Skeletal muscle satellite cell (primary cell): ENCODE data around the gene SLC6A17.

Experiments
- H3K27me3 ChIP-seq: 2 replicates; pipeline ENCODE4 v1.7.0; 2013; ENCODE audit warnings: low read length; ENCODE audit not compliant: control insufficient read depth, insufficient read depth
- H3K36me3 ChIP-seq: 2 replicates; pipeline ENCODE4 v1.7.0; 2013; ENCODE audit warnings: mild to moderate bottlenecking, control low read depth, low read length; ENCODE audit not compliant: insufficient read depth
- H3K4me1 ChIP-seq: 2 replicates; pipeline ENCODE4 v1.7.0; 2013; ENCODE audit warnings: low read length; ENCODE audit not compliant: control insufficient read depth, insufficient read depth
- H3K4me2 ChIP-seq: 2 replicates; pipeline ENCODE4 v1.7.0; 2013; ENCODE audit warnings: mild to moderate bottlenecking, low read length
- H3K4me3 ChIP-seq: 2 replicates; pipeline ENCODE4 v1.7.0; 2013; ENCODE audit warnings: low read length
- H3K9ac ChIP-seq: 2 replicates; pipeline ENCODE4 v1.7.0; 2013; ENCODE audit warnings: mild to moderate bottlenecking, low read depth, low read length, moderate library complexity
- H3K9me3 ChIP-seq: replicated peaks from 2 replicates; pipeline ENCODE4 v1.7.0; 2013; ENCODE audit warnings: mild to moderate bottlenecking, control low read depth, low read length

The SLC6A17 gene

DNA sequence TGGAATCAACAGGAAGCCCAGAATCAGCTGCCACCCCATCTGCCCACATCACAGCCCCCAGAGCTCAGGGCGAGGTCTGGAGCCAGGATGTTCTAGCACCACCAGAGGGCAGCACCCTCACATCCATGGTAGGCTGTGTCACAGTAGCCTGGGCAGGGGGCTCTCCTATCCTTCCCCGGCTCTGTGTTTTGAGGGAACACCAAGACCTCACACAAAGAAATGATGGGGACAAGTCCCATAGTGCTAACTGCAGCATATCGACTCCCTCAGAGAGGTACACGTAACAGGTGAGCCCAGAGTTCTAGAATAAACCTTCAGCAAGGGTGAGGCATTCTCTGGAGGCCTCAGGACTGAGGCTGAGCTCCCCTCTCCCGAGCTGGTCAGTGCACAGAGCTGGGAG lies 57.5 kb downstream of the SLC6A17 start:
- peaks cover 19% of the 10 kb centered on the region for H3K4me1 ChIP-seq
- H3K36me3 ChIP-seq = no peaks in the 10 kb centered on the region
- H3K4me2 ChIP-seq = no peak overlapping the region
- no peaks in the 10 kb centered on the region for H3K9me3 ChIP-seq
- H3K27me3 ChIP-seq = peaks cover 12% of the 10 kb centered on the region
- no peak overlapping the region for H3K9ac ChIP-seq
- H3K4me3 ChIP-seq = no peak overlapping the region

DNA sequence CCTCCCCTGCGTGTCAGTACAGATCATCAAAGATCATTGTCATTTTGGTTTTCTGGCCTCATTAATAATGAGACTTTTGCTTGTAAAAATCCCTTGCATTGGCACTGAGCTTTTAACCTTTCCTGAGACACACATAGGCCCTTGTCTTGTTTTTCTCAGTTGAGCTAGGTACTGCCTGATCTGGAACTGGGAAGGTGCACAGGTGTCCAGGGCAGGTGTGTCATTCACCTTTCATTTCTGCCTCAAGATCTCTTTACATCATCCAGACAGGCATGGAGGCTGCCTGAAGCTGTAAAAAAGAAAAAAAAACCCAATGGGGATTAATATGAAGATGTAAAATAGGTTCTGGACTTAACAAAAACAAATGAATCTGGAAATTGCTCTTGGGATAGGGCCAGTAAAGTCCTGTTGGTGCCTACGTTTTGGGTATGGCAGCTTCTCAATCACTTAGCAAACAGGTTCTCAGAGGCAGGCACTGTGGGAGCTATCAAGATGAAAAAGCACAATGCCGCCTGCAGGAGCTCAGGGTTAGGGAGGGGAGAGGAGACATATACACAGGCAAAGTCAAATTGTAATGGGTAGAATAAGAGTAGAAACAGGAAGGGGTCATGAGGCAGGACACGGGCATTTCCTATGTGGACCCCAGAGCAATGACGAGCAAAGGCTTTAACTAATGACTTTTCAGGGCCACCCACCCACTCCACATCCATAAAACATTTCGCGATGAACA lies 58.8 kb downstream of the SLC6A17 start:
- Histone ChIP-seq H3K4me2 (peak overlapping the region; percentile 87), H3K4me3 (peak overlapping the region; percentile 73), H3K4me1 (peaks cover 8% of the 10 kb centered on the region), H3K9ac (no peak overlapping the region), H3K9me3 (no peaks in the 10 kb centered on the region), H3K36me3 (no peaks in the 10 kb centered on the region), H3K27me3 (peaks cover 18% of the 10 kb centered on the region)

DNA sequence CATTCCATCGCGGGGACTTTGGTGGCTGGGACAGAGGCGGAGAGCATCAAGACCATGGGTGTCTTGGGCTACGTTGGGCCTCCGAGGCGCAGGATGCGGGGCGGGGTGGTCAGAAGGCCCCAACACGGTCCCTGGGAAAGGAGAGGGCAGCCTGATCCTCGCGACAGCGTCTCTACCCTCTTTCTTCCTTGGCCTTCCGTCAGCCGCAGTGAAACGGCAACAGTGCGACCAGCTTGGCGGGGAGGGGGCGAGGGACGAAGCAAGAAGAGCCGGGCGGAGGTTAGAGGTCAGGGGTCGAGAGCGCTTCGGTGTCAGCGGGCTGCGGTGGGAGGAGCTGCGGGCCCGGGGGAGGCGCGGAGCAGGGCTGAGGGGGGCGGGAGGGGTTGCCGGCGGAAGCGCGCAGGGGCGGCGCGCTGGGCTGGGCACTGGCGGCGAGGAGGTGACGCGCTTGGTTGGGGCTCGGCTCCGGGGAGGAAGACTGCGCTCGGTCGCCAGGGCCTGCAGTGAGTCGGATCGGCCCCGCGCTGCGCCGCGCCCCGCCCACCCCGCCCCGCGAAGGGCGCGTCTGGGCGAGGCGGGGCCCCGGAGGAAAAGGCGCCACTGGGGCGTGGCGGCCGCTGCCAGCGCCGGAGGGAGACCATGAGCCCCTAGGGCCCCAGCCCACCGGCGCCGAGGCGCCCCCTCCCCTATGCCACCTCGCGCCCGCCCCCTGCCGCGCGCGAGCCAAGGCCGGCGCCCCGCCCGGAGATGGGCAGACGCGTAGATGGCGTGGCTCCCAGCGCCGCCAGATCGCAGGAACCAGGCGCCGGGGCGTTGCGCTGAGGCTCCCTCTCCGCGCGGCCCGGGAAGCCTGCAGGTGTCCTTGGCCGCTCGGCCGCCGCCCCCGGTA lies 59.7 kb downstream of the SLC6A17 start, which contains the start of gene KCNC4:
Gene KCNC4, plus strand, starts transcription at position 600 of the 889 bp plus-strand sequence. CDS start 1,186 bp downstream, outside the sequence.
- H3K27me3 ChIP-seq = peaks cover 18% of the 10 kb centered on the region

DNA sequence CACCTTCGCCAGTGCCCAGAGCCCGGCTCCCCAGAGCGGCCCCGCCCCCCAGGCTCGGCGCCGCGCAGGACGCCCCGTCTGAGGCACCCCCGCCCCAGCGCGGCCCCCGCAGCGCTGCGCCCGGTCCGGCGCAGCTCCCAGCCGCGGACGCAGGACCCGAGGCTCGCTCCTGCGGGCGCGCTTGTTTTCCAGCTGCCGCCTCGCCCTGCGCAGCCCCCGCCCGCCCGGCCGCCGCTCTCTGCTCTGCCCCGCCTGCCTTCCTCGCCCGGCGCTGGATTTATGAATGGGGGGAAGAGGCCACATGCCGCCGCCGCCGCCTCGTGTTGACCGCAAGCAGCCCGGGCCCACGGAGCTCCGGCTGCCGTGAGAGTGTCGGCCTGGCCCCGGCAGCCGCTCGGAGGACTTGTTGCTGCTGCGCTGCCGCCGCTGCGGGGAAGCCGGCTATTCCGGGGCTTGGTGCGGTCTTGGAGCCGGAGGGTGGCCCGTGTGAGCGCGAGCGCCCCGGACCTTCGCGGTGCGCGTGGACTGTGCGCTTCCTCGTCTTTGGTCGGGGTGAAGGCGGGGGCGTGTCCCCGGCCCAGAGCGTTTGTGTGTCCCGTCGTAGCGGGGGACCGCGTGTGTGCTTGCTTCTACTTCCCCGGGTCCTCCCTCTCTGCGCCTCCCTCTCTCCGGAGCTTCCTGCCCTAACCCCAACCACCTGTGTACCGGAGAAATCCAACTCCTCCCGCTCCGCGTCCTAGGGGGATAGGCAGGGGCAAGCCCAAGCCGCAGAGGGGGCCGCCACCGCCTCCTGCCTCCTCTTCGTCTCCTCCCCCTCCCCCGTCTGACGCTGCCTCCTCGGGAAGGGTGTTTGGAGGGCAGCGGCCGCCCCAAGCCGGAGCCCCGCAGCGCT lies 60.6 kb downstream of the SLC6A17 start:
- H3K4me3 ChIP-seq = peak overlapping the region; percentile 73
- H3K4me2 ChIP-seq = peak overlapping the region; percentile 87
- H3K36me3 ChIP-seq = no peaks in the 10 kb centered on the region
- H3K27me3 ChIP-seq = peaks cover 18% of the 10 kb centered on the region
- no peaks in the 10 kb centered on the region for H3K9me3 ChIP-seq
- H3K4me1 ChIP-seq = peaks cover 7% of the 10 kb centered on the region
- H3K9ac ChIP-seq = peak overlapping the region; percentile 31

More for the DNA sequence above, 59.7 kb downstream of the SLC6A17 start, which contains the start of gene KCNC4:
- H3K9me3 ChIP-seq = no peaks in the 10 kb centered on the region
- peaks cover 7% of the 10 kb centered on the region for H3K4me1 ChIP-seq
- H3K9ac ChIP-seq = peak within 1 kb of the TSS; percentile 31
- no peaks in the 10 kb centered on the region for H3K36me3 ChIP-seq
- peak within 1 kb of the TSS; percentile 87 for H3K4me2 ChIP-seq
- H3K4me3 ChIP-seq = peak within 1 kb of the TSS; percentile 73

DNA sequence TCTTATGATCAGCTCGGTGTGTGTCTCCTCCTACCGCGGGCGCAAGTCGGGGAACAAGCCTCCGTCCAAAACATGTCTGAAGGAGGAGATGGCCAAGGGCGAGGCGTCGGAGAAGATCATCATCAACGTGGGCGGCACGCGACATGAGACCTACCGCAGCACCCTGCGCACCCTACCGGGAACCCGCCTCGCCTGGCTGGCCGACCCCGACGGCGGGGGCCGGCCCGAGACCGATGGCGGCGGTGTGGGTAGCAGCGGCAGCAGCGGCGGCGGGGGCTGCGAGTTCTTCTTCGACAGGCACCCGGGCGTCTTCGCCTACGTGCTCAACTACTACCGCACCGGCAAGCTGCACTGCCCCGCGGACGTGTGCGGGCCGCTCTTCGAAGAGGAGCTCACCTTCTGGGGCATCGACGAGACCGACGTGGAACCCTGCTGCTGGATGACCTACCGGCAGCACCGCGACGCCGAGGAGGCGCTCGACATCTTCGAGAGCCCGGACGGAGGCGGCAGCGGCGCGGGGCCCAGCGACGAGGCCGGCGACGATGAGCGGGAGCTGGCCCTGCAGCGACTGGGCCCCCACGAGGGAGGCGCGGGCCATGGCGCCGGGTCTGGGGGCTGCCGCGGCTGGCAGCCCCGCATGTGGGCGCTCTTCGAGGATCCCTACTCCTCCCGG lies 61.3 kb downstream of the SLC6A17 start:
- H3K27me3 ChIP-seq = peaks cover 18% of the 10 kb centered on the region
- peaks cover 7% of the 10 kb centered on the region for H3K4me1 ChIP-seq
- peak overlapping the region; percentile 73 for H3K4me3 ChIP-seq
- H3K9ac ChIP-seq = no peak overlapping the region
- H3K9me3 ChIP-seq = no peaks in the 10 kb centered on the region
- peak overlapping the region; percentile 87 for H3K4me2 ChIP-seq
- H3K36me3 ChIP-seq = no peaks in the 10 kb centered on the region

DNA sequence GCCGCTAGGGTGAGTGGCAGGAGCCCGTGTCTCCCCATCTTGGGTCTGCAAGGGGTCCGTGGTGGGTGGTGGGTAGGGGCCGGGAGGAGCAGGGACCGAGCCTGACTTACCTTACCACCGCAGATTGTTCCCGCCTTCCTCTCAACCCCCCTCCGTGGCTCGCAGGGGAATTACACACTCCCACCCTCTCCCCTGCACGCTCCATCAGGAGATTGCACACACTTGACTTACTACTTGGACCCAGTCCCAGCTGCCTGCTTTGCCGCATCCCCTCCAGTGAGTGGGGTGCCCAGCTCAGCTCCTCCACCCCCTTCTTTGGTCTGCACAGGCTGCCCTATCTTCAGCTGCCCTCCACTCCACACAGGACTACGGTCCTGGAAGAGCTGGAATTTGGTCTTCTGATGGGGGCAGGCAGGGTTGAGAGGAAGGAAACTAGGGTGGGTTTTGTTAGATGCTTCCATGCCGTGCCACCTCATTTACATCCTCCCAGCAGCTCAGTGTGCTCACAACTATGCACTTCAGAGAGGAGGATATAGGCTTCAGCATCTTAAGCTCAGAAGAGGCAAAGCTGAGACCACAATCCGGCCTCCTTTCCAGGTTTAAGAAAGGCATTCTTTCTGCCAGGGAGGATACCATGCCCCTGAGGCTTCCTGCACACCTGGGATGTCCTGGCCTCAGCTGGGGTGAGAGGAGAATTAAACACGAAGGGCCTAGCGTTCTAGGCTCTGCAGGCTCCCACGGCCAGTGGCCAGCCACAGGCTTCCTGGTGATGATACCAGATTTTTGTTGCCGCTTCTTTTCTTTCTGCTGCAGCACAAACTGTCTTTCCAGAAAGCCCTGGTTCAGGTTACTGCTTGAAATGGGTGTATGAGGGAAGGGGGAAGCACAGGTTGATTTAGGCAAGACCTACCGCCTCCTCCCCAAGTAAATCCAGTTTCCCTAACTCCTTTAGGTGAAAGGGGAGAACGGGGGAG lies 62.2 kb downstream of the SLC6A17 start:
- Histone ChIP-seq H3K4me2 (peak overlapping the region; percentile 87), H3K9ac (no peak overlapping the region), H3K4me3 (no peak overlapping the region), H3K4me1 (peaks cover 7% of the 10 kb centered on the region), H3K9me3 (no peaks in the 10 kb centered on the region), H3K36me3 (no peaks in the 10 kb centered on the region), H3K27me3 (peaks cover 18% of the 10 kb centered on the region)

DNA sequence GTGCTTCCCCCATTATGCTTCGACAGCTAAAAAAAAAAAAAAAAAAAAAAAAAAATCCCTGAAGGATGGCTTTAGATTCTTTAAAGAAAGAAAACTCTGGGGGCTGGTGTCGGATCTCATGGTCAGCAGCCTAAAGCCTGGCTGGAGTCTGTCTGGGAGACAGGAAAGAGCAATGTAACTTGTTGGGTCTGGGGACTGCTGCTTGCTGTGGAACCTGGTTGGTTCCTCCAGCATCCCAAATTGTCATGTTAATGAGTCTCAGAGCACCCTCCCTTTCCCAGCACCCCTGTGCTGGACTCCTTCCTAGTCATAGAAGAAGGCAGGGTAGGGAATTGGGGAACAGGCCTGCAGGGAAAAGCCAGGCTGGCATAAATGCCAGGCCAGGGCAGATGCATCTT lies 62.8 kb downstream of the SLC6A17 start:
- Histone ChIP-seq H3K4me3 (no peak overlapping the region), H3K9ac (no peak overlapping the region), H3K27me3 (peaks cover 18% of the 10 kb centered on the region), H3K4me1 (peaks cover 7% of the 10 kb centered on the region), H3K36me3 (no peaks in the 10 kb centered on the region), H3K4me2 (no peak overlapping the region), H3K9me3 (no peaks in the 10 kb centered on the region)

DNA sequence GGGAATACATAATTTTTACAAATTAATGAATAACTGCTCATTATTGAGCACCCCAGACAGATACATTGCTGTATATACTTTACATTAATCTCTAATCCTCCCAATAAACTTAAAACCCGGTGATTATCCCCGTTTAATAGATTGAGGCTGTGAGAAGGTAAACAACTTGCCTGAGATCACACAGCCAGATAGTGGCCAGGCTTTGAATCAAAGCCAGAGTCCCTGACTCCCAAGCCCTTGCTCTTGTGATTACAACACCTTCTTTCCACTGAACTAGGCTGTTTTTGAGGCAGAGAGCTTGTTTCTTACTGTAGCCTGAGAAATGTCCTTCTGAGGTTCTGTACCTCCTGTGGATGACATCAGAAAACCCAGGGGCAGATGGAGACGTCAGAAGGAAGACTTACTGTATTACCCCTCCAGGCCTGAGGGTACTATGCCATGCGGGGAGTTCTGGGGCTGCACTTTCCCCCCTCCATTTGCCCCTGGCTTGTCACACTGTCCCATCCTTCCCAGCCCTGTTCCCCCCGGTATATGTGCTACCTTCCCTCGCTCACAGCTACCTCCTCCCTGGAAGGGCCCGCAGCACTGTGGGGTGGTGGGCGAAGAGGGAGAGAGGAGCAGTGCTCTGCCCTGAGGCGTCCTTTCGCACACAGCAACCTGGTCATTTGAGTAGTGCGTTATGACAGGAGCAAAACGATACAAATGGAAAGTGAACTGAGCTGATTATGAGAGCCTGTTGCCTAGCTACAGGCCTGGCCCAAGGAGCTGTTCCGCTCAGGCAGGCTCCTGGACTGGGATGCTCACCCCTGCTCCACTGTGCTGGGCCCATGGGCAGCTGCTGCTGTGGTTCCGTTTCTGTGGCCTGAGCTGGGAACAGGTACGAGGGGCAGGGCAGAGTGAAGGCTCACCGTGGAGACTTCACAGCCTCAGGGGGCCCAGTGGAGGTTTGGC lies 64.4 kb downstream of the SLC6A17 start:
- Histone ChIP-seq H3K9ac (no peak overlapping the region), H3K9me3 (no peaks in the 10 kb centered on the region), H3K4me3 (no peak overlapping the region), H3K4me1 (peaks cover 5% of the 10 kb centered on the region), H3K4me2 (no peak overlapping the region), H3K27me3 (peaks cover 18% of the 10 kb centered on the region), H3K36me3 (no peaks in the 10 kb centered on the region)
